A549 (cell line): ENCODE results near the gene NADSYN1. TPM values are rescaled to one million over a fixed set of nuclear protein-coding genes. Genes with fewer than 3 reads are reported as not detected.

Source experiments
- ATAC-seq, 2 experiments: fragments of 200-7000 bp in 1 of 2; fragments of >200 bp in 1 of 2; cut with Nextera tagmentation in 1 of 2; cut with Tn5 transposase in 1 of 2; 3 replicates each; pipeline versions ENCODE4 v1.8.0 to v1.9.1; 2018 to 2020; ENCODE audit warnings: mild to moderate bottlenecking in 1 of 2, moderate library complexity in 1 of 2
- CTCF ChIA-PET: fragments of 300-600 bp; sonication (Branson Sonifier 250); formaldehyde crosslinking; extraction: SDS; loops from one replicate; lab custom pipeline; 2021; ENCODE audit warnings: antibody characterized with exemption, inconsistent platforms; lab: Yijun Ruan, JAX
- POLR2A ChIA-PET: fragments of 350-600 bp; formaldehyde crosslinking; extraction: SDS; loops from one replicate; lab custom pipeline; 2021; ENCODE audit warnings: antibody characterized with exemption, inconsistent platforms; lab: Yijun Ruan, JAX
- DNase-seq, 2 experiments: peaks; one replicate each; pipeline versions ENCODE4 v3.0.0 to v3.0.0-alpha.2; 2011 to 2016; ENCODE audit warnings: low read depth in 1 of 2, low spot score in 1 of 2
- FAIRE-seq: peaks from 2 replicates; lab custom pipeline; 2011; peaks lifted over from hg19 to GRCh38; lab: Jason Lieb, UNC
- H3K27ac ChIP-seq, 2 experiments: fragments of >200 bp; sonication (Bioruptor Twin); formaldehyde crosslinking; 3 replicates each; pipeline ENCODE4 v1.5.1; 2016 to 2017
- H3K4me1 ChIP-seq: fragments of >200 bp; sonication (Bioruptor Twin); formaldehyde crosslinking; 3 replicates; pipeline ENCODE4 v1.6.1; 2016
- H3K4me2 ChIP-seq: fragments of >200 bp; sonication (Bioruptor Twin); formaldehyde crosslinking; 3 replicates; pipeline ENCODE4 v1.6.1; 2016
- H3K4me3 ChIP-seq: fragments of >200 bp; sonication (Bioruptor Twin); formaldehyde crosslinking; 3 replicates; pipeline ENCODE4 v1.5.1; 2016
- H3K9me3 ChIP-seq: fragments of >200 bp; sonication (Bioruptor Twin); formaldehyde crosslinking; 3 replicates; pipeline ENCODE4 v1.6.1; 2016
- CBX2 ChIP-seq: fragments of 200-600 bp; sonication (generic); IDR thresholded peaks from 2 replicates; pipeline ENCODE4 v1.6.1; 2016; ENCODE audit warnings: low read depth, mild to moderate bottlenecking, borderline replicate concordance
- CBX8 ChIP-seq: fragments of 200-600 bp; sonication (generic); IDR thresholded peaks from 2 replicates; pipeline ENCODE4 v1.6.1; 2016
- EHMT2 ChIP-seq: fragments of 200-600 bp; sonication (generic); IDR thresholded peaks from 2 replicates; pipeline ENCODE4 v1.6.1; 2016; ENCODE audit warnings: antibody characterized with exemption, low read depth, mild to moderate bottlenecking, moderate library complexity
- EP300 ChIP-seq, 2 experiments: fragments of >200 bp; sonication (Bioruptor Twin); formaldehyde crosslinking; IDR thresholded peaks; 2 replicates in 1 of 2; 3 replicates in 1 of 2; pipeline ENCODE4 v1.6.1; 2016 to 2017
- ESRRA ChIP-seq: fragments of 150-350 bp; IDR thresholded peaks from 2 replicates; pipeline ENCODE4 v1.6.1; 2014; ENCODE audit warnings: mild to moderate bottlenecking, low read length, borderline replicate concordance
- FOSB ChIP-seq: fragments of 250-450 bp; sonication (Bioruptor Pico); IDR thresholded peaks from 2 replicates; pipeline ENCODE4 v1.5.0; 2020; ENCODE audit warnings: mild to moderate bottlenecking, moderate library complexity
- FOSL2 ChIP-seq, 2 experiments: fragments of 450-650 bp in 1 of 2; fragments of >200 bp in 1 of 2; sonication (Bioruptor Twin) in 1 of 2; formaldehyde crosslinking; IDR thresholded peaks; 2 replicates each; pipeline versions ENCODE4 v1.5.0 to v1.6.1; 2016 to 2020; ENCODE audit warnings: mild to moderate bottlenecking in 1 of 2, moderate library complexity in 1 of 2
- JUN ChIP-seq, 2 experiments: fragments of >200 bp; sonication (Bioruptor Twin); formaldehyde crosslinking; IDR thresholded peaks; 2 replicates in 1 of 2; 3 replicates in 1 of 2; pipeline ENCODE4 v1.6.1; 2016 to 2017
- JUNB ChIP-seq: fragments of >200 bp; sonication (Bioruptor Twin); formaldehyde crosslinking; IDR thresholded peaks from 2 replicates; pipeline ENCODE4 v1.6.1; 2016
- KDM5A ChIP-seq: fragments of 200-600 bp; sonication (generic); IDR thresholded peaks from 2 replicates; pipeline ENCODE4 v1.6.1; 2016; ENCODE audit warnings: antibody characterized with exemption, mild to moderate bottlenecking
- MAFK ChIP-seq: fragments of 450-650 bp; IDR thresholded peaks from 2 replicates; pipeline ENCODE4 v1.6.1; 2014; ENCODE audit not compliant: partially characterized antibody
- NR3C1 ChIP-seq: fragments of >200 bp; sonication (Bioruptor Twin); formaldehyde crosslinking; IDR thresholded peaks from 3 replicates; pipeline ENCODE4 v1.6.1; 2017
- PBX3 ChIP-seq: IDR thresholded peaks from 2 replicates; pipeline ENCODE4 v1.6.1; 2012
- PHF8 ChIP-seq: fragments of 200-600 bp; sonication (generic); IDR thresholded peaks from 2 replicates; pipeline ENCODE4 v1.6.1; 2016; ENCODE audit warnings: low read depth, mild to moderate bottlenecking, antibody characterized with exemption, moderate library complexity, borderline replicate concordance
- POLR2A ChIP-seq: IDR thresholded peaks from 2 replicates; pipeline ENCODE4 v1.6.1; 2012; ENCODE audit warnings: mild to moderate bottlenecking, low read length
- RFX5 ChIP-seq: fragments of 450-650 bp; IDR thresholded peaks from 2 replicates; pipeline ENCODE4 v1.7.1; 2014; ENCODE audit warnings: antibody characterized with exemption, mild to moderate bottlenecking, moderate library complexity
- RNF2 ChIP-seq: fragments of 200-600 bp; sonication (generic); IDR thresholded peaks from 2 replicates; pipeline ENCODE4 v1.6.1; 2016; ENCODE audit warnings: low read depth, mild to moderate bottlenecking, antibody characterized with exemption, moderate library complexity, borderline replicate concordance
- SMC3 ChIP-seq: fragments of >200 bp; sonication (Bioruptor Twin); formaldehyde crosslinking; IDR thresholded peaks from 3 replicates; pipeline ENCODE4 v1.6.1; 2018; ENCODE audit warnings: inconsistent platforms
- USF2 ChIP-seq: fragments of 450-650 bp; IDR thresholded peaks from 2 replicates; pipeline ENCODE4 v1.6.1; 2014; ENCODE audit warnings: antibody characterized with exemption
- ZC3H11A ChIP-seq: fragments of 450-650 bp; IDR thresholded peaks from 2 replicates; pipeline ENCODE4 v1.6.1; 2014; ENCODE audit warnings: antibody characterized with exemption, mild to moderate bottlenecking
- ZNF302 ChIP-seq: fragments of 250-450 bp; sonication (Bioruptor Pico); IDR thresholded peaks from 2 replicates; pipeline ENCODE4 v1.9.0; 2021; ENCODE audit warnings: inconsistent platforms, mild to moderate bottlenecking, moderate library complexity
- WGBS: methylation state at CpG from one replicate; pipeline ENCODE4 v1.1.6; 2017; ENCODE audit errors: missing lambda C conversion rate; 5-methylcytosine and 5-hydroxymethylcytosine counted together
- polyA plus RNA-seq, 4 experiments: library from polyadenylated mRNA; depleted of rRNA in 3 of 4; stranded (reverse); fragments of >200 nt; fragmentation: RNase III in 1 of 4; extraction: RNeasy Plus Mini Kit Qiagen cat#74134 plus additional on column Dnase treatment in 1 of 4; gene quantifications; 2 replicates in 3 of 4; 3 replicates in 1 of 4; pipeline ENCODE4 v1.2.3, GENCODE V29; 2011 to 2017
- TF ChIP-seq, protein P1 (sequence below): fragments of 250-450 bp; sonication (Bioruptor Pico); IDR thresholded peaks from 2 replicates; pipeline ENCODE4 v1.5.0; 2020; ENCODE audit warnings: low read depth, mild to moderate bottlenecking, moderate library complexity
- TF ChIP-seq, protein P2 (sequence below): fragments of 150-350 bp; IDR thresholded peaks from 2 replicates; pipeline ENCODE4 v1.6.1; 2014; ENCODE audit warnings: low read depth, mild to moderate bottlenecking, low read length

NADSYN1 gene
- polyA plus RNA-seq, 2 of the 4 experiments (the other 2 are of a cell fraction): 34.6 to 63.3 TPM

DNA sequence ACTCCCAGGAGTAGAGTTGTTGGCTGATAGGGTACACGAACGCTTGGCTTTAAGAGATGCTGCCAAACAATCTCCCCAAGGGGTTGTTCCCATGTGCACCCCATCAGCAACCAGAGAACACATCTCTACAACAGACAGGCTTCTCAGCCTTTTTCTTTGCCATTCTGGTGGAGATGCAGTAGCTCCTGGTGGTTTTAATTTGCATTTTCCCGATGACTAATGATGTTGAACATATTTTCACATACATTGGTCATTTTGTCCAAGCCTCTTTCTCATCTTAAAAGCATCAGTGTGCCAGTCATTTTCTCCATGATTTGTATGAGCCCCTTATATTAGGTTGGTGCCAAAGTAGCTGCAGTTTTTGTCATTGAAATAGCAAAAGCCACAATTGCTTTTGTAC is 26.6 kb upstream of the NADSYN1 start:
- POLR2A ChIA-PET: interaction anchor here (1.2 kb wide), 1 partner anchor 26 kb away, joined by 3 read pairs; no protein-coding TSS in a partner anchor
- TF ChIP-seq KDM5A (no peak), EHMT2 (no peak)
- no peak overlapping the region for H3K4me2 ChIP-seq
- no peak overlapping the region for H3K4me3 ChIP-seq
- CTCF ChIA-PET: interaction anchor here (1.0 to 1.8 kb wide), 3 partner anchors 10 to 612 kb away, joined by 3 to 6 read pairs (median 4); no protein-coding TSS in a partner anchor
- DNase-seq (no peak), FAIRE-seq (no peak), ATAC-seq (no peak)
- no peaks in the 10 kb centered on the region for H3K4me1 ChIP-seq
- no peak overlapping the region for H3K27ac ChIP-seq
- H3K9me3 ChIP-seq: no peaks in the 10 kb centered on the region
- 81% methylated on average over 3 of the region's 3 CpGs for WGBS

DNA sequence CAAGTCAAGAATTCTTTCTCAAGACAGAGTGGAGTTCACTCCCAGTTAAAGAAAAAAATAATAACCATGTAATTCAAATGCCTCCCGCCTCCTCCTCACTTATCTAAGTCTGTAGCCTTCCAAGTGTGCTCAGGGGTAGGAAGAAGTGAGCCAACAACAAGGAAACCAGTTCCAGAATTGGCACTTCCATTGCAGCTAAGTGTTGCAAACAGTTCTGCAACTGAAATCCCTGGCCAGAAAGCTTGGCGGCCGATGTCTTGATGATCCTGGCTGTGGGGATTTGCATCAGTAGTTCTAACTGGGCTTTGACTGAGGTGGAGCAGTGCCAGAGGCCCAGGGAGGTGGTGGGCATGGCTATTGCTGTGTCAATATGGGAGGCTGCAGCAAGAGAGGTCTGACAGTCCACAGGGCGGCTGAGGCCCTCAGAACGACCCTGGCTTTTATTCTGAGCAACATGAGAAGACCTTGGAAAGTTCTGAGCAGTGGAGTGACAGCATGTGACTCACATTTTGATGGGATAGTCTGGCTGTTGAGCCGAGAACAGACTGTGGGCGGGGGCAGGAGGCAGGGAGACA is 24.1 kb upstream of the NADSYN1 start:
- no peak overlapping the region for H3K4me2 ChIP-seq
- no peak for FAIRE-seq
- POLR2A ChIA-PET: no interaction called here
- TF ChIP-seq EP300 (IDR thresholded peaks at IDR 0.05): no peak
- TF ChIP-seq FOSL2 (IDR thresholded peaks at IDR 0.05): no peak
- TF ChIP-seq FOSL2 (CRISPR knock-in tag; IDR thresholded peaks at IDR 0.05): no peak
- TF ChIP-seq JUNB: no peak
- no peak for TF ChIP-seq FOSB
- TF ChIP-seq ZC3H11A: no peak
- TF ChIP-seq RFX5: no peak
- no peak for TF ChIP-seq KDM5A
- TF ChIP-seq, all 56 proteins: peak for 0
- ATAC-seq (no peak), DNase-seq (no peak)
- 66% methylated on average over 7 of the region's 7 CpGs for WGBS
- Histone ChIP-seq H3K27ac (no peak overlapping the region), H3K4me3 (no peak overlapping the region), H3K9me3 (no peaks in the 10 kb centered on the region), H3K4me1 (peaks cover 7% of the 10 kb centered on the region; the same call in 2 of the 3 replicates)
- CTCF ChIA-PET: interaction anchor here (1.4 kb wide), 1 partner anchor 19 kb away, joined by 3 read pairs; no protein-coding TSS in a partner anchor

GRCh38 chr11:71429701-71430100 is 23.3 kb upstream of the NADSYN1 start:
- CTCF ChIA-PET: interaction anchor here (0.8 to 2.2 kb wide), 3 partner anchors 9 to 18 kb away, joined by 3 to 15 read pairs (median 3); no protein-coding TSS in a partner anchor
- POLR2A ChIA-PET: no interaction called here
- FAIRE-seq: no peak
- Histone ChIP-seq H3K9me3 (no peaks in the 10 kb centered on the region), H3K4me1 (peaks cover 7% of the 10 kb centered on the region; the same call in 2 of the 3 replicates), H3K4me2 (no peak overlapping the region), H3K4me3 (no peak overlapping the region)
- WGBS: 86% methylated on average over 6 of the region's 6 CpGs
- ATAC-seq: no peak
- no peak for DNase-seq
- TF ChIP-seq JUN (IDR thresholded peaks at IDR 0.05) (no peak), RFX5 (no peak), ESRRA (no peak), EP300 (IDR thresholded peaks at IDR 0.05) (no peak), FOSB (no peak), NR3C1 (no peak), POLR2A (no peak), PHF8 (no peak), CBX8 (no peak), SMC3 (no peak)
- TF ChIP-seq, all 56 proteins: peak for 0
- H3K27ac ChIP-seq: no peak overlapping the region

DNA sequence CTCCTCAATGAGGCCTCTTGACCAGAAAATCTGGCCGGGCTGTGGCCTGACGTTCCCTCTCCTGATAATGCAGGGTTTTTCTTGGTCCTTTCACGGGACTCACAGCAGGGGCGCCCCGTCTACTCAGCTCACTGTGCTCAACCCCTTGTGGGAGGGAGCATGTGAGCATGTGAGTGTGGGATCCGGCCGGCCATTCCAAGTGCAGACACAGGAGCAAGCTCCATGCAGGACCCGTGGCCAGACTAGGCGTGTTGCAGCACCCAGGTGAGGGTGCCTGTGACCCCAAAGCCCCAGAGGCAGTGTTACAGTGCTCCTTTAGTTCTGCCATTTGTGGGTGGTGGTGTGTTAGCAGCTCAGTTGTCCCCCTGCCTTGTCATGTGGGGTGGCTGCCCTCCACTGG is 22.8 kb upstream of the NADSYN1 start:
- no peaks in the 10 kb centered on the region for H3K9me3 ChIP-seq
- H3K4me2 ChIP-seq: no peak overlapping the region
- no peak overlapping the region for H3K4me3 ChIP-seq
- FAIRE-seq (no peak), DNase-seq (no peak), ATAC-seq (no peak)
- ChIA-PET CTCF (interaction anchor here (0.8 to 2.2 kb wide), 3 partner anchors 9 to 17 kb away, joined by 3 to 15 read pairs (median 3); no protein-coding TSS in a partner anchor), POLR2A (no interaction called here)
- H3K27ac ChIP-seq: no peak overlapping the region
- TF ChIP-seq ZNF302 (CRISPR knock-in tag): no peak
- no peak for TF ChIP-seq CBX2
- TF ChIP-seq USF2: no peak
- TF ChIP-seq RNF2: no peak
- TF ChIP-seq, protein P1, sequence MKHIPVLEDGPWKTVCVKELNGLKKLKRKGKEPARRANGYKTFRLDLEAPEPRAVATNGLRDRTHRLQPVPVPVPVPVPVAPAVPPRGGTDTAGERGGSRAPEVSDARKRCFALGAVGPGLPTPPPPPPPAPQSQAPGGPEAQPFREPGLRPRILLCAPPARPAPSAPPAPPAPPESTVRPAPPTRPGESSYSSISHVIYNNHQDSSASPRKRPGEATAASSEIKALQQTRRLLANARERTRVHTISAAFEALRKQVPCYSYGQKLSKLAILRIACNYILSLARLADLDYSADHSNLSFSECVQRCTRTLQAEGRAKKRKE (CRISPR knock-in tag): no peak
- no peak for TF ChIP-seq PBX3
- no peak for TF ChIP-seq MAFK
- TF ChIP-seq, protein P2, sequence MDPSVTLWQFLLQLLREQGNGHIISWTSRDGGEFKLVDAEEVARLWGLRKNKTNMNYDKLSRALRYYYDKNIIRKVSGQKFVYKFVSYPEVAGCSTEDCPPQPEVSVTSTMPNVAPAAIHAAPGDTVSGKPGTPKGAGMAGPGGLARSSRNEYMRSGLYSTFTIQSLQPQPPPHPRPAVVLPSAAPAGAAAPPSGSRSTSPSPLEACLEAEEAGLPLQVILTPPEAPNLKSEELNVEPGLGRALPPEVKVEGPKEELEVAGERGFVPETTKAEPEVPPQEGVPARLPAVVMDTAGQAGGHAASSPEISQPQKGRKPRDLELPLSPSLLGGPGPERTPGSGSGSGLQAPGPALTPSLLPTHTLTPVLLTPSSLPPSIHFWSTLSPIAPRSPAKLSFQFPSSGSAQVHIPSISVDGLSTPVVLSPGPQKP: no peak
- TF ChIP-seq SMC3: no peak
- H3K4me1 ChIP-seq: peaks cover 7% of the 10 kb centered on the region; the same call in 2 of the 3 replicates
- WGBS: 86% methylated on average over 9 of the region's 9 CpGs
